ENCODE measurements around the gene C11orf68. TPM values are rescaled to one million over a fixed set of nuclear protein-coding genes. Genes with fewer than 3 reads are reported as not detected.
A peak's percentile ranks its signal among the peaks of the same experiment; 100 is the strongest.

C11orf68 gene
- total RNA-seq (2012; rRNA removed), result 29.7 and 48.3 TPM in 2 replicates

GRCh38 chr11:65918211-65919140 is at the start of gene C11orf68:
TSS of gene C11orf68 (minus strand) at chr11:65919062. CDS start at chr11:65919031, 31 bp downstream.
- Histone ChIP-seq H3K4me2 (ENCODE audit: low read length) (peak within 1 kb of the TSS; percentile 95), H3K9ac (ENCODE audit: low read depth, low read length) (peak within 1 kb of the TSS; percentile 98), H3K4me1 (ENCODE audit: control insufficient read depth, insufficient read depth, low read length) (peaks cover 62% of the 10 kb centered on the region), H3K4me3 (ENCODE audit: low read length) (peak within 1 kb of the TSS; percentile 93), H3K27me3 (ENCODE audit: control insufficient read depth, insufficient read depth, low read length) (no peaks in the 10 kb centered on the region), H3K36me3 (ENCODE audit: insufficient read depth, low read length) (peaks cover 47% of the 10 kb centered on the region), H3K9me3 (replicated peaks; ENCODE audit: low read length) (no peaks in the 10 kb centered on the region)

- Histone ChIP-seq H3K4me2 (ENCODE audit: low read length) (no peak overlapping the region), H3K4me3 (ENCODE audit: low read length) (no peak overlapping the region), H3K9me3 (replicated peaks; ENCODE audit: low read length) (no peaks in the 10 kb centered on the region), H3K36me3 (ENCODE audit: insufficient read depth, low read length) (peaks cover 63% of the 10 kb centered on the region), H3K27me3 (ENCODE audit: control insufficient read depth, insufficient read depth, low read length) (no peaks in the 10 kb centered on the region), H3K4me1 (ENCODE audit: control insufficient read depth, insufficient read depth, low read length) (peaks cover 12% of the 10 kb centered on the region), H3K9ac (ENCODE audit: low read depth, low read length) (no peak overlapping the region)
Observed at GRCh38 chr11:65967329-65967934, 48.6 kb upstream of the C11orf68 start.

- peaks cover 56% of the 10 kb centered on the region for H3K36me3 ChIP-seq (ENCODE audit: insufficient read depth, low read length)
- H3K9ac ChIP-seq (ENCODE audit: low read depth, low read length), result no peak overlapping the region
- H3K4me2 ChIP-seq (ENCODE audit: low read length), result no peak overlapping the region
- H3K4me3 ChIP-seq (ENCODE audit: low read length), result no peak overlapping the region
- H3K27me3 ChIP-seq (ENCODE audit: control insufficient read depth, insufficient read depth, low read length), result no peaks in the 10 kb centered on the region
- no peaks in the 10 kb centered on the region for H3K9me3 ChIP-seq (replicated peaks; ENCODE audit: low read length)
- peaks cover 14% of the 10 kb centered on the region for H3K4me1 ChIP-seq (ENCODE audit: control insufficient read depth, insufficient read depth, low read length)
Observed at GRCh38 chr11:65965986-65966762, 47.3 kb upstream of the C11orf68 start.

GRCh38 chr11:65964906-65965305 is 46.0 kb upstream of the C11orf68 start:
- Histone ChIP-seq H3K9me3 (replicated peaks; ENCODE audit: low read length) (no peaks in the 10 kb centered on the region), H3K27me3 (ENCODE audit: control insufficient read depth, insufficient read depth, low read length) (no peaks in the 10 kb centered on the region), H3K4me2 (ENCODE audit: low read length) (no peak overlapping the region), H3K4me3 (ENCODE audit: low read length) (no peak overlapping the region), H3K36me3 (ENCODE audit: insufficient read depth, low read length) (peaks cover 49% of the 10 kb centered on the region), H3K4me1 (ENCODE audit: control insufficient read depth, insufficient read depth, low read length) (peaks cover 14% of the 10 kb centered on the region), H3K9ac (ENCODE audit: low read depth, low read length) (no peak overlapping the region)

- Histone ChIP-seq H3K27me3 (ENCODE audit: control insufficient read depth, insufficient read depth, low read length) (no peaks in the 10 kb centered on the region), H3K36me3 (ENCODE audit: insufficient read depth, low read length) (peaks cover 30% of the 10 kb centered on the region), H3K4me1 (ENCODE audit: control insufficient read depth, insufficient read depth, low read length) (peaks cover 14% of the 10 kb centered on the region), H3K9me3 (replicated peaks; ENCODE audit: low read length) (no peaks in the 10 kb centered on the region), H3K4me2 (ENCODE audit: low read length) (peak overlapping the region; percentile 87), H3K4me3 (ENCODE audit: low read length) (peak overlapping the region; percentile 79), H3K9ac (ENCODE audit: low read depth, low read length) (peak overlapping the region; percentile 98)
Observed at GRCh38 chr11:65962141-65962564, 43.3 kb upstream of the C11orf68 start.

GRCh38 chr11:65961267-65962140 is 42.6 kb upstream of the C11orf68 start, which contains the start of gene SART1:
TSS of gene SART1 (plus strand) at chr11:65961734. CDS start at chr11:65961781, 47 bp downstream.
- H3K27me3 ChIP-seq (ENCODE audit: control insufficient read depth, insufficient read depth, low read length), result no peaks in the 10 kb centered on the region
- H3K4me3 ChIP-seq (ENCODE audit: low read length), result peak within 1 kb of the TSS; percentile 79
- peak within 1 kb of the TSS; percentile 87 for H3K4me2 ChIP-seq (ENCODE audit: low read length)
- H3K36me3 ChIP-seq (ENCODE audit: insufficient read depth, low read length), result peaks cover 23% of the 10 kb centered on the region
- no peaks in the 10 kb centered on the region for H3K9me3 ChIP-seq (replicated peaks; ENCODE audit: low read length)
- H3K9ac ChIP-seq (ENCODE audit: low read depth, low read length), result peak within 1 kb of the TSS; percentile 98
- peaks cover 14% of the 10 kb centered on the region for H3K4me1 ChIP-seq (ENCODE audit: control insufficient read depth, insufficient read depth, low read length)

- Histone ChIP-seq H3K9ac (ENCODE audit: low read depth, low read length) (peak overlapping the region; percentile 98), H3K9me3 (replicated peaks; ENCODE audit: low read length) (no peaks in the 10 kb centered on the region), H3K36me3 (ENCODE audit: insufficient read depth, low read length) (peaks cover 17% of the 10 kb centered on the region), H3K27me3 (ENCODE audit: control insufficient read depth, insufficient read depth, low read length) (no peaks in the 10 kb centered on the region), H3K4me1 (ENCODE audit: control insufficient read depth, insufficient read depth, low read length) (peaks cover 14% of the 10 kb centered on the region), H3K4me3 (ENCODE audit: low read length) (peak overlapping the region; percentile 79), H3K4me2 (ENCODE audit: low read length) (peak overlapping the region; percentile 87)
Observed at GRCh38 chr11:65960824-65961266, 42.0 kb upstream of the C11orf68 start.

GRCh38 chr11:65958774-65959420 is 40.0 kb upstream of the C11orf68 start:
- H3K4me1 ChIP-seq (ENCODE audit: control insufficient read depth, insufficient read depth, low read length), result peaks cover 13% of the 10 kb centered on the region
- H3K9ac ChIP-seq (ENCODE audit: low read depth, low read length), result no peak overlapping the region
- H3K36me3 ChIP-seq (ENCODE audit: insufficient read depth, low read length), result no peaks in the 10 kb centered on the region
- no peaks in the 10 kb centered on the region for H3K9me3 ChIP-seq (replicated peaks; ENCODE audit: low read length)
- no peaks in the 10 kb centered on the region for H3K27me3 ChIP-seq (ENCODE audit: control insufficient read depth, insufficient read depth, low read length)
- H3K4me3 ChIP-seq (ENCODE audit: low read length), result no peak overlapping the region
- H3K4me2 ChIP-seq (ENCODE audit: low read length), result no peak overlapping the region

- Histone ChIP-seq H3K36me3 (ENCODE audit: insufficient read depth, low read length) (no peaks in the 10 kb centered on the region), H3K9ac (ENCODE audit: low read depth, low read length) (no peak overlapping the region), H3K9me3 (replicated peaks; ENCODE audit: low read length) (no peaks in the 10 kb centered on the region), H3K4me2 (ENCODE audit: low read length) (no peak overlapping the region), H3K4me3 (ENCODE audit: low read length) (no peak overlapping the region), H3K4me1 (ENCODE audit: control insufficient read depth, insufficient read depth, low read length) (peaks cover 10% of the 10 kb centered on the region), H3K27me3 (ENCODE audit: control insufficient read depth, insufficient read depth, low read length) (no peaks in the 10 kb centered on the region)
Observed at GRCh38 chr11:65958291-65958690, 39.4 kb upstream of the C11orf68 start.

GRCh38 chr11:65954771-65955170 is 35.9 kb upstream of the C11orf68 start:
- no peaks in the 10 kb centered on the region for H3K9me3 ChIP-seq (replicated peaks; ENCODE audit: low read length)
- H3K9ac ChIP-seq (ENCODE audit: low read depth, low read length), result no peak overlapping the region
- no peaks in the 10 kb centered on the region for H3K4me1 ChIP-seq (ENCODE audit: control insufficient read depth, insufficient read depth, low read length)
- H3K36me3 ChIP-seq (ENCODE audit: insufficient read depth, low read length), result no peaks in the 10 kb centered on the region
- no peaks in the 10 kb centered on the region for H3K27me3 ChIP-seq (ENCODE audit: control insufficient read depth, insufficient read depth, low read length)
- H3K4me3 ChIP-seq (ENCODE audit: low read length), result no peak overlapping the region
- no peak overlapping the region for H3K4me2 ChIP-seq (ENCODE audit: low read length)

Measured in skeletal muscle satellite cell (primary cell).